PFSK-1 (cell line): ENCODE measurements around the gene CUL9.

Source experiments
- FOXP2 ChIP-seq: optimal IDR thresholded peaks from 2 replicates; pipeline ENCODE3; 2011; ENCODE audit warnings: borderline replicate concordance, control low read depth, inconsistent platforms; ENCODE audit not compliant: insufficient read depth; ENCODE audit errors: extremely low read length, extremely low read depth
- POLR2AphosphoS5 ChIP-seq: IDR thresholded peaks from 2 replicates; pipeline ENCODE4 v1.6.1; 2012; ENCODE audit warnings: low read depth, mild to moderate bottlenecking, control low read depth, low read length, moderate library complexity
- REST ChIP-seq, 2 experiments: IDR thresholded peaks; 2 replicates each; pipeline versions ENCODE4 v1.6.1 to v1.8.0; 2011 to 2012; ENCODE audit warnings: low read depth in 2 of 2, low read length in 2 of 2, control low read depth in 1 of 2, inconsistent platforms in 1 of 2, mild to moderate bottlenecking in 1 of 2, moderate library complexity in 1 of 2; ENCODE audit not compliant: insufficient read depth in 1 of 2
- TAF1 ChIP-seq: IDR thresholded peaks from 2 replicates; pipeline ENCODE4 v1.6.1; 2012; ENCODE audit warnings: low read length, control low read depth, borderline replicate concordance; ENCODE audit not compliant: insufficient read depth

DNA sequence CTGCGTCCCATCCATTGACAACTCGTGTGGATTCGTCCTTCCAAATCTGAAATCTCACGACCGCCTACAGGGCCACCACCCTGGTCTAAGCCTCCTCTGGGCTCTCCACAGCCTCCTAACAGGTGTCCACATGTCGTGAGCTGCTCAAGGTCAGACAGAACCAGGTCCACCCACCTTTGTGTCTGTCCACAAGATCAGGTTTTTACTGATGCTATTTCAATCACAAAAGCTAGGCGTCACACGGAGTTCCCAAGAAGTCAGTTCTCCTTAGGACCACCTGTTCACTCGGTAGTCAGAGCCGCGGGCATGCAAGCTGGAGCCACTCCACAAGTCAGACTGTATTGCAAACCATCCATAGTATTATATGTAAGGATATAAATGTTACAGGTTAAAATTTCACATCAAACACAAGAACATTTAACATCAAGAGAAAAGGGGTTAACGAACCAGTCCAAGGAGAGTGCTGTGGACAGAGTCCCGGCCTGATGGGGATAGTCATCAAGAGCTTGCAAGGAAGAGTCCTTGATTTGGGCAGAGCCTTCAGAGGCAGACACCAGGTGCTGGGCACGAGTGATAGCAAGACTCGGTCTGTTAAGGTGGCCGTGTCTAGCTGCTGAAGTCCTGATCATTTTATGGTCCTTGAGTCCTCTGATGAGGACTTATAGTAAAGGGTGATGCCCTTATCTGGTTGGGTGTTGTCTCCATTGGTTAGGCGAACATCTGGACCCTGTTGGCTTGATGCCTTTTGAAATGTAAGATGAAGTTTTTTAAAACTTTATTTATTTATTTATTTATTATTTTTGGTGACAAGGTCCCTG is 48.0 kb downstream of the CUL9 start:
- TF ChIP-seq TAF1, result no peak
- no peak for TF ChIP-seq REST (IDR thresholded peaks at IDR 0.05; ENCODE audit: insufficient read depth in 1 of 2, low read depth in 2 of 2, low read length in 2 of 2)
- no peak for TF ChIP-seq POLR2AphosphoS5
- TF ChIP-seq FOXP2, result no peak
